ENCODE measurements around the gene CXCL11.

DNA sequence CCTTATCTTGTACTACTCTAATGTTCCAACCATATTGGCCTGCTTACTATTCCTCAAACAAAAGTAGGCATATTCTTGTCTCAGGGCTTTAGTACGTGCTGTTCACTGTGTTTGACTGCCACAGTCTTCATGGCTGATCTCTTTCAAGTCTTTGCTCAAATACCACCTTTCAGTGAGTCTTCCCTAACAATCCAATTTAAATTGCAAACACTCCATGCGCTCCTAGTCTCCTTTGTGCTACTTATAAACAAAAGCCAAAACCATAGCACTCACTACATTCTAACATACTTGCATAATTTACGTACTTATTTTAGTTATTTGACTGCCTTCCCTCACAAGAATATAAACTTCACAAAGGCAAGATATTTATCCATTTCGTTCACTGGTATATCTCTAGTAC, 36.9 kb upstream of the CXCL11 start:
- TF ChIP-seq RAD21 (IDR thresholded peaks at IDR 0.05; ENCODE audit: low read length) (no peak), RCOR1 (IDR thresholded peaks at IDR 0.05; ENCODE audit: low read length) (no peak), EZH2phosphoT487 (IDR thresholded peaks at IDR 0.05; ENCODE audit: borderline replicate concordance, low read depth) (no peak), JUND (IDR thresholded peaks at IDR 0.05) (no peak), YY1 (IDR thresholded peaks at IDR 0.05; ENCODE audit: low read depth) (no peak), EP300 (IDR thresholded peaks at IDR 0.05; ENCODE audit: borderline replicate concordance in 1 of 2, low read depth in 1 of 2, low read length in 1 of 2) (no peak), RFX5 (IDR thresholded peaks at IDR 0.05; ENCODE audit: low read length) (no peak), SMC3 (IDR thresholded peaks at IDR 0.05; ENCODE audit: low read depth, low read length) (no peak), GABPA (IDR thresholded peaks at IDR 0.05; ENCODE audit: low read depth) (no peak)
- TF ChIP-seq, protein P1, sequence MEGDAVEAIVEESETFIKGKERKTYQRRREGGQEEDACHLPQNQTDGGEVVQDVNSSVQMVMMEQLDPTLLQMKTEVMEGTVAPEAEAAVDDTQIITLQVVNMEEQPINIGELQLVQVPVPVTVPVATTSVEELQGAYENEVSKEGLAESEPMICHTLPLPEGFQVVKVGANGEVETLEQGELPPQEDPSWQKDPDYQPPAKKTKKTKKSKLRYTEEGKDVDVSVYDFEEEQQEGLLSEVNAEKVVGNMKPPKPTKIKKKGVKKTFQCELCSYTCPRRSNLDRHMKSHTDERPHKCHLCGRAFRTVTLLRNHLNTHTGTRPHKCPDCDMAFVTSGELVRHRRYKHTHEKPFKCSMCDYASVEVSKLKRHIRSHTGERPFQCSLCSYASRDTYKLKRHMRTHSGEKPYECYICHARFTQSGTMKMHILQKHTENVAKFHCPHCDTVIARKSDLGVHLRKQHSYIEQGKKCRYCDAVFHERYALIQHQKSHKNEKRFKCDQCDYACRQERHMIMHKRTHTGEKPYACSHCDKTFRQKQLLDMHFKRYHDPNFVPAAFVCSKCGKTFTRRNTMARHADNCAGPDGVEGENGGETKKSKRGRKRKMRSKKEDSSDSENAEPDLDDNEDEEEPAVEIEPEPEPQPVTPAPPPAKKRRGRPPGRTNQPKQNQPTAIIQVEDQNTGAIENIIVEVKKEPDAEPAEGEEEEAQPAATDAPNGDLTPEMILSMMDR (IDR thresholded peaks at IDR 0.05): no peak
